ENCODE measurements around the gene DOCK1. TPM values are rescaled to one million over a fixed set of nuclear protein-coding genes. Genes with fewer than 3 reads are reported as not detected.

DOCK1 gene
- total RNA-seq, 2 experiments from 2014 or later: 0.75 to 0.81 TPM

DNA sequence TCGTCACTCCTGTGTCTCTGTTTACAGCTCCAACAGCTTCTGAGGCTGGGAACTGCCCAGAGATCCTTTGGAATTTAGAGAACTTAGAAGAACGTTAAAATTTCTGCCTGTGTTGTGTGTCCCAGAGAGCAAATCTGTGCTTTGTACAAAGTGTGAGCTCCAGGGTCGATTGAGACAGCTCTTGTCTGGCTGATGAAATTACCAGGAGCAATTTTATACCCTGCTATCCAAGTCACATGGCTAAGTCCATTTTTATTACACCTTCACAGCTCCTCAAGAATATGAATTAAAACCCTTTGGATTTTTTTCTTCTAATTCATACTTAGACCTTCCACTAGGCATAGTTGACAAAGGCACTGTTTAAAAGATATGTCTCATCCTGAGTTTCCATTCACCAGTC lies 337.7 kb downstream of the DOCK1 start:
- DNase-seq (no peak), ATAC-seq (no peak)
- peaks cover 11% of the 10 kb centered on the region for H3K27me3 Mint-ChIP-seq
- intact Hi-C loops (cut with DNase I, micrococcal nuclease): loop anchor here in 1 of 2 experiments (2.0 kb wide), 2 partner anchors 112 to 610 kb away; no protein-coding TSS in a partner anchor
- ChIA-PET POLR2A (no interaction called here), CTCF (interaction anchor here (1.0 to 3.4 kb wide), 2 partner anchors 112 to 611 kb away, joined by 3 to 11 read pairs; no protein-coding TSS in a partner anchor)
- no peaks in the 10 kb centered on the region for H3K36me3 Mint-ChIP-seq (ENCODE audit: low read depth)
- H3K4me1 Mint-ChIP-seq: no peaks in the 10 kb centered on the region
- H3K4me3 Mint-ChIP-seq: no peak overlapping the region
- H3K27ac Mint-ChIP-seq: no peak overlapping the region
- H3K9me3 Mint-ChIP-seq (ENCODE audit: low read depth): no peaks in the 10 kb centered on the region

GRCh38 chr10:127243490-127244272 lies 338.5 kb downstream of the DOCK1 start:
- H3K4me3 Mint-ChIP-seq: no peak overlapping the region
- peak; percentile 70 for DNase-seq
- no peaks in the 10 kb centered on the region for H3K4me1 Mint-ChIP-seq
- H3K36me3 Mint-ChIP-seq (ENCODE audit: low read depth): no peaks in the 10 kb centered on the region
- ChIA-PET POLR2A (no interaction called here), CTCF (interaction anchor here (0.7 to 3.4 kb wide), 4 partner anchors 10 to 610 kb away, joined by 3 to 11 read pairs (median 4); no protein-coding TSS in a partner anchor)
- peak; percentile 60 for ATAC-seq
- H3K9me3 Mint-ChIP-seq (ENCODE audit: low read depth): no peaks in the 10 kb centered on the region
- H3K27me3 Mint-ChIP-seq: peaks cover 9% of the 10 kb centered on the region
- intact Hi-C loops (cut with DNase I, micrococcal nuclease): loop anchor here in 1 of 2 experiments (2.0 kb wide), 2 partner anchors 111 to 609 kb away; no protein-coding TSS in a partner anchor
- no peak overlapping the region for H3K27ac Mint-ChIP-seq

DNA sequence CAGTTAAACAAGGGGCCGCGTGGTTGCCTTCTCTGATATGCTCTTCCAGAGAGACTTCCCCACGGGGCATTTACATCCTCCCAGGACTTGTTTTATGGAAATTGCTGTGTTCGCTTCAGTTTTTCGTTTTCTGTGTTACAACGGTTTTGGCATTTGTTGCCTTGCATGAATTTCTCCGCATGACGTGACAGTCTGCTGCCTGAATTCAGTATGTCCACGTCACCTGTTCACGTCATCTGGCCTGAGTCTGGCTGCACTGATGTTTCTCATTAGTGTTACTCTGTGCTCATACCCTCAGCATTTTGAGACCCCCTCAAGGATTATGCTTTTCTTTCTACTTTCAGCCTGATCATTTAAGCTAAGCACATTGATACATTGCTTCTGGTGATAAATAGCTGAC lies 340.2 kb downstream of the DOCK1 start:
- DNase-seq: no peak
- H3K9me3 Mint-ChIP-seq (ENCODE audit: low read depth): no peaks in the 10 kb centered on the region
- H3K36me3 Mint-ChIP-seq (ENCODE audit: low read depth): no peaks in the 10 kb centered on the region
- ChIA-PET CTCF (interaction anchor here (1.8 kb wide), 1 partner anchor 10 kb away, joined by 5 read pairs; no protein-coding TSS in a partner anchor), POLR2A (no interaction called here)
- no peak overlapping the region for H3K27ac Mint-ChIP-seq
- intact Hi-C loops (cut with DNase I, micrococcal nuclease): no loop called here
- no peak overlapping the region for H3K4me3 Mint-ChIP-seq
- H3K4me1 Mint-ChIP-seq: no peaks in the 10 kb centered on the region
- ATAC-seq: no peak
- H3K27me3 Mint-ChIP-seq: peaks cover 9% of the 10 kb centered on the region

DNA sequence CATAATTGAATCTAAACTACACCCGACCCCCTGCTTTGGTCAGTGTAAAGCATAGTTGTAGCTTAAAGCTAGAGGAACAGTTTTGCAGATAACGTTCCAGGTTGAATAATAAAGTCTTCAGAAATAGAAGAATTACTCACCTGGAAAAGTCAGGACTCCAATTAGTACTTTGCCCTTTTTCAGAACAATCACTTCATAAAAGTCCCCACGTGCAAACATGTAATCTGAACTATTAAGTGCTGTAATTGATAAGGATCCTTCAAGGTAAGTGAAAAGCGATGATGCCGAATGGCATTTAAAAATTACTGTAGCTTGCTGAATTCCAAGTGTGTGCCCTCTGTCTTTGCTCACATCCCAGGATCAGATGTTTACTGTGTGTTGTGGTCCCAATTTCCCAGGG lies 344.8 kb downstream of the DOCK1 start:
- POLR2A ChIA-PET: no interaction called here
- Mint-ChIP-seq H3K9me3 (ENCODE audit: low read depth) (no peaks in the 10 kb centered on the region), H3K27ac (no peak overlapping the region), H3K4me3 (no peak overlapping the region), H3K36me3 (ENCODE audit: low read depth) (no peaks in the 10 kb centered on the region), H3K27me3 (peaks cover 12% of the 10 kb centered on the region), H3K4me1 (peaks cover 11% of the 10 kb centered on the region)
- DNase-seq (no peak), ATAC-seq (no peak)
- CTCF ChIA-PET: interaction anchor here (0.6 kb wide), 1 partner anchor 218 kb away, joined by 3 read pairs; no protein-coding TSS in a partner anchor
- intact Hi-C loops (cut with DNase I, micrococcal nuclease): no loop called here

DNA sequence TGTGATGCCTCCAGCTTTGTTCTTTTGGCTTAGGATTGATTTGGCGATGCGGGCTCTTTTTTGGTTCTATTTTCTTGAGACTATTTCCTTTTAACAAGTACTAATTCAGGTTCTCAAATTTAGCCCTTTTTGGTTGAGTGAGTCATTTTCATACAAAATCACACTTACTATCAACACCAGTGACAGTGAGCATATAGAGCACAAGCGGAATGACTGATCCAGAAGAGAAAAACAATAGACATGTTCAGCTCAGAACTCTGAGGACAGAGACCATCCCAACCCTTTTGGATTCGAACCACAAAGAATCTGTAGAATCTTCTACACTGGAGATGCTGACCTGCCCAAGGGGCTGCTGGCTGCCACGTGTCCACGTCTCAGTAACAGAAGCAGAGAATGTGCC lies 347.6 kb downstream of the DOCK1 start:
- no peaks in the 10 kb centered on the region for H3K9me3 Mint-ChIP-seq (ENCODE audit: low read depth)
- H3K4me1 Mint-ChIP-seq: peaks cover 11% of the 10 kb centered on the region
- CTCF ChIA-PET: no interaction called here
- no peak overlapping the region for H3K4me3 Mint-ChIP-seq
- DNase-seq: no peak
- H3K27me3 Mint-ChIP-seq: peaks cover 7% of the 10 kb centered on the region
- H3K27ac Mint-ChIP-seq: no peak overlapping the region
- intact Hi-C loops (cut with DNase I, micrococcal nuclease): no loop called here
- no peak for ATAC-seq
- H3K36me3 Mint-ChIP-seq (ENCODE audit: low read depth): no peaks in the 10 kb centered on the region
- POLR2A ChIA-PET: no interaction called here

DNA sequence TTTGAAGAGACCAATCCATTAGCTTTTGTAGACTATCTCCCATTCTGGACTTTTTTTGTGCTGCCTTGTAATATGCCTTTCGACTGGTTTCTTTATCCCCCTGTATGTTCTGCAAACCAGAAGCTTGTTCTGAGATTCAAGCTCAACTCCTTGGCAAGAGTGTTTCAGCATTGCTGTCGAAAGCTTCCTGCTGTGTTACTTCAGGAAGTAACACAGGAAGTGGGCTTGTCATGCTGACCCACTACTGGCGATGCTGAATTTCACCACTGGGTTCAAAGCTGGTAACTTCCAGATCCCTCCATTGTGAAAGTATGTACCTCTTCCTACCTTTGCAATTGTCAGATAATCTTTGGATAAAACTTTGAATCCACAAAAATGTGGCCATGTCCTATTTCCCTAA lies 349.0 kb downstream of the DOCK1 start:
- Mint-ChIP-seq H3K27ac (no peak overlapping the region), H3K4me1 (peaks cover 11% of the 10 kb centered on the region), H3K36me3 (ENCODE audit: low read depth) (no peaks in the 10 kb centered on the region), H3K4me3 (no peak overlapping the region), H3K9me3 (ENCODE audit: low read depth) (no peaks in the 10 kb centered on the region), H3K27me3 (peaks cover 6% of the 10 kb centered on the region)
- intact Hi-C loops (cut with DNase I, micrococcal nuclease): no loop called here
- peak; percentile 42 for ATAC-seq
- CTCF ChIA-PET: interaction anchor here (0.6 to 0.9 kb wide), 2 partner anchors 10 to 1974 kb away, joined by 3 to 4 read pairs; no protein-coding TSS in a partner anchor
- DNase-seq: no peak
- POLR2A ChIA-PET: no interaction called here

DNA sequence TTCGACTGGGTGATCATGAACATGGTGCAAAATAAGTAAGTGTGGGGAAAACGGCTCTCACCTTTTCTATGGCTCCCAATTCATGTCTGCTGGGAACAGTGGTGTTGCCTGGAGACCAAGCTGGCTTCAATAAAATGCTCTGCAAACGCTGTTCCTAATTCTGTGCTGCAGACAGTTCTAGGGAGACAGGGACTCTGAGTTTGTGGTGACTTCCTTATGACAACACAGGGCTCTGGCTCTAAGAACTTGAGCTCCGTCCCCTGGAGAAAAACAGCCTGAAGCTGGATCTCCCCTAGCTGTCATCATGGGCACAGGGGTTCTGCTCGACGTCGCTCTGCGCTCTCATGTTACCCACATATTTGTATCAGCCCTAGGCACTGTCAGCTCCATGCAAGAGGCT lies 352.2 kb downstream of the DOCK1 start:
- ChIA-PET POLR2A (no interaction called here), CTCF (interaction anchor here (0.6 kb wide), 1 partner anchor 631 kb away, joined by 3 read pairs; no protein-coding TSS in a partner anchor)
- Mint-ChIP-seq H3K4me3 (no peak overlapping the region), H3K4me1 (peaks cover 11% of the 10 kb centered on the region), H3K36me3 (ENCODE audit: low read depth) (no peaks in the 10 kb centered on the region), H3K27ac (no peak overlapping the region), H3K27me3 (peaks cover 6% of the 10 kb centered on the region), H3K9me3 (ENCODE audit: low read depth) (peaks cover 5% of the 10 kb centered on the region)
- intact Hi-C loops (cut with DNase I, micrococcal nuclease): no loop called here
- ATAC-seq: no peak
- no peak for DNase-seq

- peaks cover 4% of the 10 kb centered on the region for H3K4me1 Mint-ChIP-seq
- no peak for ATAC-seq
- POLR2A ChIA-PET: no interaction called here
- H3K27me3 Mint-ChIP-seq: peaks cover 2% of the 10 kb centered on the region
- H3K36me3 Mint-ChIP-seq (ENCODE audit: low read depth): no peaks in the 10 kb centered on the region
- no peak for DNase-seq
- H3K9me3 Mint-ChIP-seq (ENCODE audit: low read depth): peaks cover 5% of the 10 kb centered on the region
- H3K27ac Mint-ChIP-seq: no peak overlapping the region
- no peak overlapping the region for H3K4me3 Mint-ChIP-seq
- intact Hi-C loops (cut with DNase I, micrococcal nuclease): no loop called here
- CTCF ChIA-PET: no interaction called here
These were observed 354.1 kb downstream of the DOCK1 start for GRCh38 chr10:127259347-127259746.

GRCh38 chr10:127262606-127263005 lies 357.4 kb downstream of the DOCK1 start:
- intact Hi-C loops (cut with DNase I, micrococcal nuclease): no loop called here
- Mint-ChIP-seq H3K27ac (no peak overlapping the region), H3K9me3 (ENCODE audit: low read depth) (peaks cover 5% of the 10 kb centered on the region), H3K4me1 (no peaks in the 10 kb centered on the region), H3K4me3 (no peak overlapping the region), H3K27me3 (peaks cover 2% of the 10 kb centered on the region), H3K36me3 (ENCODE audit: low read depth) (no peaks in the 10 kb centered on the region)
- CTCF ChIA-PET: no interaction called here
- DNase-seq: no peak
- POLR2A ChIA-PET: no interaction called here
- ATAC-seq: no peak

DNA sequence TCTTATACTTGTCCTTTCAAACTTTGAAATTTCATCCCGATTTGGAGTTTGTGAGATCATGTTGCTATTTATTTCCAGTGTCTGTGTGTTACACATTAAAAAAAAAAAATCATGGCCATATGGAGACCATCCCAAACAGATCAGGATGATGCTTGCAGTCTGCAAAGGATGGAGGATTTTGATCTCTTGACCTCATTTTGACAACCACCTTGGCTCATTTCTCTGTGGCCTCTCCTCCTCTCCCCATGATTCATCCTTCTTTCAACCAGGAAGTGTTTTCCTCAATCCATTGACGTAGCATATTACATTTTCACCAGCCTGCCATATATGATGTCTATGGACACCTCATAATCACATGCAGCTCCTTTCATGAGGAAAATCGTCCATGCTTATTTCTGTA lies 360.1 kb downstream of the DOCK1 start:
- DNase-seq (no peak), ATAC-seq (no peak)
- no peaks in the 10 kb centered on the region for H3K4me1 Mint-ChIP-seq
- H3K9me3 Mint-ChIP-seq (ENCODE audit: low read depth): peaks cover 5% of the 10 kb centered on the region
- H3K4me3 Mint-ChIP-seq: no peak overlapping the region
- intact Hi-C loops (cut with DNase I, micrococcal nuclease): no loop called here
- ChIA-PET CTCF (interaction anchor here (0.5 to 0.8 kb wide), 2 partner anchors 653 to 1652 kb away, joined by 3 read pairs; no protein-coding TSS in a partner anchor), POLR2A (no interaction called here)
- H3K36me3 Mint-ChIP-seq (ENCODE audit: low read depth): no peaks in the 10 kb centered on the region
- peaks cover 4% of the 10 kb centered on the region for H3K27me3 Mint-ChIP-seq
- no peak overlapping the region for H3K27ac Mint-ChIP-seq

DNA sequence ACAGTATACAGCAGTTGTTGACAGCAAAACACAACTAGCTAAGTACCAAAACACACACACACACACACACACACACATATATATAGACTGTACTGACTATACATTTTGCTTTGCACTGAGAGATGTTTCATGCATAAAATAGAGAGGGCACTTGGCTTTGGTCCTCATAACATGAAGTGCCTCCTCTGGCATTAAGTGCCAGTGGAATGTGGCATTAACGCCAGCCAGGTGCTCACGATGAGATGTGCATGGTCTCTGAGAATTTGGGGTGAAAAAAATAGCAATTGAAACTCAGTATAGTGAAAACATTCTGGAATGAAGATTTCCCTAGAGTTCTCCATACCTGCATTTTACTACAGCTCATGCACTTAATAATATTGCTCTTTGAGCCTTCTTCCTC lies 361.2 kb downstream of the DOCK1 start:
- CTCF ChIA-PET: no interaction called here
- no peaks in the 10 kb centered on the region for H3K4me1 Mint-ChIP-seq
- H3K4me3 Mint-ChIP-seq: no peak overlapping the region
- no peak for ATAC-seq
- intact Hi-C loops (cut with DNase I, micrococcal nuclease): no loop called here
- POLR2A ChIA-PET: no interaction called here
- H3K36me3 Mint-ChIP-seq (ENCODE audit: low read depth): no peaks in the 10 kb centered on the region
- H3K27ac Mint-ChIP-seq: no peak overlapping the region
- H3K9me3 Mint-ChIP-seq (ENCODE audit: low read depth): peaks cover 2% of the 10 kb centered on the region
- H3K27me3 Mint-ChIP-seq: peaks cover 7% of the 10 kb centered on the region
- DNase-seq: no peak

DNA sequence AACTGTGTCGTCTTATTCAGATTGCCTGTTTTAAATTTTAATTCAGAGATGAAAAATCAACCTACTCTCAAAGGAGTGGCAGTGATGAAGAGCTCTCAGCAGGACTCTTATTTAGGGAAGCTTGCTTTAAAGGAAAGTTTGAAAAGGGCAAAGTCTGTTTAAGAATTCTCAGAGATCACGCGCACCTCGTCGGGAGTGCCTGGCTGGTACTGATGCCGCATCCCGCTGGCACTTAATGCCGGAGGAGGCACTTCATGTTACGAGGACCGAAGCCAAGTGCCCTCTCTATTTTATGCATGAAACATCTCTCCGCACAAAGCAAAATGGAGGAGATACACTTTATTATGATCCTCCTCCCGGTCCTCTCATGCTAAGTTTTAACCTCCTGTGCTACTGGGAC lies 362.2 kb downstream of the DOCK1 start:
- ChIA-PET POLR2A (no interaction called here), CTCF (no interaction called here)
- no peak overlapping the region for H3K4me3 Mint-ChIP-seq
- DNase-seq: no peak
- intact Hi-C loops (cut with DNase I, micrococcal nuclease): no loop called here
- H3K9me3 Mint-ChIP-seq (ENCODE audit: low read depth): no peaks in the 10 kb centered on the region
- no peaks in the 10 kb centered on the region for H3K4me1 Mint-ChIP-seq
- H3K36me3 Mint-ChIP-seq (ENCODE audit: low read depth): no peaks in the 10 kb centered on the region
- peaks cover 7% of the 10 kb centered on the region for H3K27me3 Mint-ChIP-seq
- H3K27ac Mint-ChIP-seq: no peak overlapping the region
- ATAC-seq: no peak

Data from activated CD4-positive, alpha-beta T cell treated with anti-CD3 and anti-CD28 coated beads for 36 hours (primary cell).